AG09319 (cell line): ENCODE data around the gene NPRL2.

Source experiments
- DNase-seq: peaks from one replicate; pipeline ENCODE4 v3.0.0-alpha.2; 2010; ENCODE audit warnings: low read depth; ENCODE audit errors: extremely low read depth
- CTCF ChIP-seq: IDR thresholded peaks from 2 replicates; pipeline ENCODE4 v1.5.1; 2011; ENCODE audit warnings: low read depth, mild to moderate bottlenecking, inconsistent platforms, low read length, moderate library complexity

The NPRL2 gene

GRCh38 chr3:50372349-50372748 is 21.8 kb upstream of the NPRL2 start:
- no peak for DNase-seq
- no peak for TF ChIP-seq CTCF

- no peak for TF ChIP-seq CTCF
- DNase-seq, result no peak
Measured at GRCh38 chr3:50371133-50371685, 20.6 kb upstream of the NPRL2 start.

- TF ChIP-seq CTCF, result peak; percentile 3; the same call in 1 of the 2 replicates
- no peak for DNase-seq
Measured at GRCh38 chr3:50370594-50370993, 20.0 kb upstream of the NPRL2 start.

GRCh38 chr3:50369012-50369670 is 18.6 kb upstream of the NPRL2 start:
- no peak for TF ChIP-seq CTCF
- DNase-seq, result no peak

GRCh38 chr3:50365842-50366220 is 15.3 kb upstream of the NPRL2 start:
- TF ChIP-seq CTCF, result no peak
- DNase-seq, result no peak

GRCh38 chr3:50365080-50365841 is 14.7 kb upstream of the NPRL2 start:
- no peak for DNase-seq
- TF ChIP-seq CTCF, result no peak

GRCh38 chr3:50364573-50365079 is 14.1 kb upstream of the NPRL2 start:
- no peak for DNase-seq
- TF ChIP-seq CTCF, result no peak
